NCI-H1694 treated with DMSO at 0.1 percent for 48 hours (cell line): ENCODE measurements around the gene PPTC7.
"Not testable (repeated sequence)": the region's sequence is repeated elsewhere in the genome, so short reads cannot be mapped to it uniquely, and the experiment has no call there.

ENCODE experiments used
- DNase-seq: peaks from one replicate; lab custom pipeline; 2025; lab: John Stamatoyannopoulos, UW

Gene PPTC7

GRCh38 chr12:110585231-110585799 lies 2.2 kb upstream of the PPTC7 start:
- DNase-seq = no peak

- peak; percentile 27 for DNase-seq
Observed at GRCh38 chr12:110582276-110583136, 612 bp downstream of the PPTC7 start.

- DNase-seq = no peak
Observed at GRCh38 chr12:110581931-110582275, 1.2 kb downstream of the PPTC7 start.

GRCh38 chr12:110579535-110580253 lies 3.4 kb downstream of the PPTC7 start:
- DNase-seq = no peak

- DNase-seq = no peak
Observed at GRCh38 chr12:110578694-110579534, 4.2 kb downstream of the PPTC7 start.

- DNase-seq = no peak
Observed at GRCh38 chr12:110577864-110578693, 5.0 kb downstream of the PPTC7 start.

- no peak for DNase-seq
Observed at GRCh38 chr12:110576504-110576903, 6.6 kb downstream of the PPTC7 start.

- DNase-seq = no peak
Observed at GRCh38 chr12:110575326-110575725, 7.8 kb downstream of the PPTC7 start.

GRCh38 chr12:110574717-110575230 lies 8.3 kb downstream of the PPTC7 start:
- not testable (repeated sequence) for DNase-seq

GRCh38 chr12:110574044-110574443 lies 9.1 kb downstream of the PPTC7 start:
- no peak for DNase-seq

GRCh38 chr12:110570798-110571197 lies 12.3 kb downstream of the PPTC7 start:
- DNase-seq = not testable (repeated sequence)

GRCh38 chr12:110569838-110570237 lies 13.3 kb downstream of the PPTC7 start:
- DNase-seq = not testable (repeated sequence)

GRCh38 chr12:110568752-110569151 lies 14.4 kb downstream of the PPTC7 start:
- DNase-seq = no peak

- no peak for DNase-seq
Observed at GRCh38 chr12:110566993-110567392, 16.1 kb downstream of the PPTC7 start.

- DNase-seq = no peak
Observed at GRCh38 chr12:110565894-110566871, 16.9 kb downstream of the PPTC7 start.

- DNase-seq = no peak
Observed at GRCh38 chr12:110564471-110564991, 18.6 kb downstream of the PPTC7 start.

GRCh38 chr12:110563702-110564470 lies 19.2 kb downstream of the PPTC7 start:
- no peak for DNase-seq

GRCh38 chr12:110562386-110562785 lies 20.7 kb downstream of the PPTC7 start:
- DNase-seq = not testable (repeated sequence)
